K562 (cell line): ENCODE data around the gene ATP5MG. TPM values are rescaled to one million over a fixed set of nuclear protein-coding genes. Genes with fewer than 3 reads are reported as not detected.

Source experiments
- ATAC-seq: fragments of 200-7000 bp; cut with Tn5 transposase; 3 replicates; pipeline ENCODE4 v1.9.1; 2020; ENCODE audit warnings: moderate library complexity
- BruUV-seq: library from RNA; stranded (reverse); fragments of 400-500 nt; replicated peaks from 2 replicates; lab custom pipeline; 2021; lab: Mats Ljungman, UMichigan
- CTCF ChIA-PET: fragments of 300-600 bp; formaldehyde crosslinking; extraction: SDS; loops from one replicate; lab custom pipeline; 2021; ENCODE audit warnings: low intra/inter-chr PET ratio; lab: Yijun Ruan, JAX
- POLR2A ChIA-PET: fragments of 300-600, 350-650 bp; sonication (Branson Sonifier 250); formaldehyde crosslinking; extraction: SDS; loops from one replicate; lab custom pipeline; 2021; ENCODE audit warnings: antibody characterized with exemption, inconsistent platforms; lab: Yijun Ruan, JAX
- DNase-seq, 4 experiments: peaks; one replicate each; pipeline versions ENCODE4 v3.0.0 to v3.0.0-alpha.2; 2011 to 2018; ENCODE audit warnings: low spot score in 3 of 4, mixed read lengths in 3 of 4; ENCODE audit errors: extremely low read depth in 1 of 4
- FAIRE-seq: peaks from 2 replicates; lab custom pipeline; 2011; peaks lifted over from hg19 to GRCh38; lab: Jason Lieb, UNC
- H2AFZ ChIP-seq: 2 replicates; pipeline ENCODE4 v1.6.0; 2011; ENCODE audit warnings: low read depth, low read length, control low read depth, inconsistent platforms
- H3K27ac ChIP-seq: fragments of 200-600 bp; 3 replicates; pipeline ENCODE4 v1.8.0; 2011; ENCODE audit warnings: low read depth, mild to moderate bottlenecking, control low read depth, inconsistent platforms, low read length, moderate library complexity, mixed read lengths; ENCODE audit errors: extremely low read depth
- H3K27me3 ChIP-seq, 2 experiments: fragments of 300-600 bp in 1 of 2; 2 replicates in 1 of 2; 3 replicates in 1 of 2; pipeline versions ENCODE4 v1.6.0 to v1.8.0; 2011; ENCODE audit warnings: inconsistent platforms in 2 of 2, low read length in 2 of 2, mild to moderate bottlenecking in 1 of 2, mixed read lengths in 1 of 2, moderate library complexity in 1 of 2; ENCODE audit not compliant: control insufficient read depth in 2 of 2, insufficient read depth in 2 of 2
- H3K36me3 ChIP-seq: fragments of 300-600 bp; 3 replicates; pipeline ENCODE4 v1.8.0; 2011; ENCODE audit warnings: mild to moderate bottlenecking, low read length, inconsistent platforms; ENCODE audit not compliant: control insufficient read depth, insufficient read depth
- H3K4me1 ChIP-seq, 2 experiments: fragments of 200-600 bp in 1 of 2; replicated peaks in 1 of 2; 2 replicates in 1 of 2; 3 replicates in 1 of 2; pipeline versions ENCODE4 v1.5.1 to v1.8.0; 2011; ENCODE audit warnings: inconsistent platforms in 2 of 2, low read length in 2 of 2, mild to moderate bottlenecking in 1 of 2, mixed read lengths in 1 of 2, moderate library complexity in 1 of 2; ENCODE audit not compliant: control insufficient read depth in 2 of 2, insufficient read depth in 2 of 2
- H3K4me2 ChIP-seq: 2 replicates; pipeline ENCODE4 v1.6.1; 2011; ENCODE audit warnings: low read length, control low read depth, inconsistent platforms, mixed read lengths; ENCODE audit not compliant: insufficient read depth
- H3K4me3 ChIP-seq: fragments of 200-600 bp; sonication (generic), shearing (Covaris generic); 2 replicates; pipeline ENCODE4 v1.5.1; 2016; ENCODE audit warnings: control low read depth, inconsistent platforms
- H3K79me2 ChIP-seq: fragments of 200-600 bp; 3 replicates; pipeline ENCODE4 v1.8.0; 2011; ENCODE audit warnings: low read length, inconsistent platforms; ENCODE audit not compliant: control insufficient read depth, insufficient read depth
- H3K9ac ChIP-seq, 2 experiments: 2 replicates each; pipeline versions ENCODE4 v1.6.0 to v1.6.1; 2011; ENCODE audit warnings: low read depth in 2 of 2, low read length in 2 of 2, control low read depth in 1 of 2, inconsistent platforms in 1 of 2, mild to moderate bottlenecking in 1 of 2, mixed read lengths in 1 of 2; ENCODE audit not compliant: insufficient read depth in 1 of 2
- H3K9me1 ChIP-seq: one replicate; pipeline ENCODE4 v1.6.0; 2011; ENCODE audit warnings: inconsistent platforms, mild to moderate bottlenecking, low read length, moderate library complexity; ENCODE audit not compliant: control insufficient read depth, insufficient read depth
- H3K9me3 ChIP-seq: replicated peaks from 2 replicates; pipeline ENCODE4 v1.5.1; 2011; ENCODE audit warnings: low read depth, low read length, inconsistent platforms; ENCODE audit not compliant: control insufficient read depth, insufficient read depth
- H4K20me1 ChIP-seq: replicated peaks from 2 replicates; pipeline ENCODE4 v1.6.1; 2011; ENCODE audit warnings: low read length, inconsistent platforms, mixed read lengths; ENCODE audit not compliant: control insufficient read depth, insufficient read depth
- EGR1 ChIP-seq: fragments of 450-650 bp; conservative IDR thresholded peaks from 2 replicates; pipeline ENCODE4 v1.6.1; 2017; ENCODE audit warnings: mild to moderate bottlenecking
- MLLT1 ChIP-seq, 2 experiments: fragments of 450-650 bp; IDR thresholded peaks; 2 replicates each; pipeline ENCODE4 v1.6.1; 2016
- NFYB ChIP-seq: IDR thresholded peaks from 2 replicates; pipeline ENCODE4 v1.6.1; 2011; ENCODE audit warnings: mild to moderate bottlenecking, moderate library complexity; ENCODE audit not compliant: insufficient read length; ENCODE audit errors: extremely low read depth
- PKNOX1 ChIP-seq: fragments of 450-650 bp; IDR thresholded peaks from 2 replicates; pipeline ENCODE4 v1.6.1; 2016
- TCF3 ChIP-seq: sonication (generic); formaldehyde crosslinking; IDR thresholded peaks from 2 replicates; pipeline ENCODE4 v1.4.0; 2020; ENCODE audit warnings: mild to moderate bottlenecking, missing genetic modification reagents
- in situ Hi-C: fragments of 300-500 bp; cut with MboI; formaldehyde crosslinking; loops from 4 replicates; pipeline ENCODE4 v1.15.0; 2018; ENCODE audit warnings: inconsistent platforms, mixed read lengths
- intact Hi-C: fragments of 100-400 bp; cut with micrococcal nuclease; formaldehyde crosslinking; loops from 2 replicates; pipeline ENCODE4 v1.14.2; 2022
- polyA plus RNA-seq, 8 experiments: library from polyadenylated mRNA; depleted of rRNA in 4 of 8; stranded (reverse) in 5 of 8; unstranded in 3 of 8; fragments of >200 nt; fragmentation: Nextera tagmentation in 2 of 8; fragmentation: Illumina TruSeq in 1 of 8; extraction: Ambion mirVana in 2 of 8; extraction: Trizol in 1 of 8; gene quantifications; 2 replicates each; pipeline versions ENCODE4 v1.2.1 to v1.2.3, GENCODE V29; 2011 to 2014; ENCODE audit warnings: inconsistent platforms in 1 of 8, missing spikeins in 1 of 8
- total RNA-seq, 7 experiments: library from RNA; depleted of rRNA in 6 of 7; stranded (reverse); fragments of >200 nt in 6 of 7; fragmentation: Illumina TruSeq in 2 of 7; extraction: Trizol in 2 of 7; gene quantifications; 2 replicates each; pipeline versions ENCODE4 v1.2.1 to v1.2.3, GENCODE V29; 2011 to 2021; ENCODE audit warnings: low replicate concordance in 1 of 7
- TF ChIP-seq, protein P1 (sequence below), 2 experiments: fragments of 450-650 bp; IDR thresholded peaks; 2 replicates each; pipeline ENCODE4 v1.6.1; 2018; ENCODE audit warnings: mild to moderate bottlenecking in 2 of 2, low read depth in 1 of 2; ENCODE audit not compliant: partially characterized antibody in 2 of 2
- TF ChIP-seq, protein P2 (sequence below): fragments of 450-650 bp; formaldehyde crosslinking; IDR thresholded peaks from 2 replicates; pipeline ENCODE4 v1.4.0; 2022; ENCODE audit warnings: missing genetic modification characterization

ATP5MG gene
- total and polyA plus RNA-seq, 9 of the 15 experiments (the other 6 are each of a cell fraction or from before 2014, with no cell fraction given), result 301 to 2,138 (median 434) TPM

GRCh38 chr11:118380571-118380970 lies 20.8 kb upstream of the ATP5MG start:
- TF ChIP-seq MLLT1 (IDR thresholded peaks at IDR 0.05), result no peak
- TF ChIP-seq EGR1, result no peak
- TF ChIP-seq, protein P1, sequence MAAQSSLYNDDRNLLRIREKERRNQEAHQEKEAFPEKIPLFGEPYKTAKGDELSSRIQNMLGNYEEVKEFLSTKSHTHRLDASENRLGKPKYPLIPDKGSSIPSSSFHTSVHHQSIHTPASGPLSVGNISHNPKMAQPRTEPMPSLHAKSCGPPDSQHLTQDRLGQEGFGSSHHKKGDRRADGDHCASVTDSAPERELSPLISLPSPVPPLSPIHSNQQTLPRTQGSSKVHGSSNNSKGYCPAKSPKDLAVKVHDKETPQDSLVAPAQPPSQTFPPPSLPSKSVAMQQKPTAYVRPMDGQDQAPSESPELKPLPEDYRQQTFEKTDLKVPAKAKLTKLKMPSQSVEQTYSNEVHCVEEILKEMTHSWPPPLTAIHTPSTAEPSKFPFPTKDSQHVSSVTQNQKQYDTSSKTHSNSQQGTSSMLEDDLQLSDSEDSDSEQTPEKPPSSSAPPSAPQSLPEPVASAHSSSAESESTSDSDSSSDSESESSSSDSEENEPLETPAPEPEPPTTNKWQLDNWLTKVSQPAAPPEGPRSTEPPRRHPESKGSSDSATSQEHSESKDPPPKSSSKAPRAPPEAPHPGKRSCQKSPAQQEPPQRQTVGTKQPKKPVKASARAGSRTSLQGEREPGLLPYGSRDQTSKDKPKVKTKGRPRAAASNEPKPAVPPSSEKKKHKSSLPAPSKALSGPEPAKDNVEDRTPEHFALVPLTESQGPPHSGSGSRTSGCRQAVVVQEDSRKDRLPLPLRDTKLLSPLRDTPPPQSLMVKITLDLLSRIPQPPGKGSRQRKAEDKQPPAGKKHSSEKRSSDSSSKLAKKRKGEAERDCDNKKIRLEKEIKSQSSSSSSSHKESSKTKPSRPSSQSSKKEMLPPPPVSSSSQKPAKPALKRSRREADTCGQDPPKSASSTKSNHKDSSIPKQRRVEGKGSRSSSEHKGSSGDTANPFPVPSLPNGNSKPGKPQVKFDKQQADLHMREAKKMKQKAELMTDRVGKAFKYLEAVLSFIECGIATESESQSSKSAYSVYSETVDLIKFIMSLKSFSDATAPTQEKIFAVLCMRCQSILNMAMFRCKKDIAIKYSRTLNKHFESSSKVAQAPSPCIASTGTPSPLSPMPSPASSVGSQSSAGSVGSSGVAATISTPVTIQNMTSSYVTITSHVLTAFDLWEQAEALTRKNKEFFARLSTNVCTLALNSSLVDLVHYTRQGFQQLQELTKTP (IDR thresholded peaks at IDR 0.05; ENCODE audit: low read depth in 1 of 2, partially characterized antibody in 2 of 2), result no peak
- no peak for TF ChIP-seq TCF3 (CRISPR knock-in tag)
- TF ChIP-seq, protein P2, sequence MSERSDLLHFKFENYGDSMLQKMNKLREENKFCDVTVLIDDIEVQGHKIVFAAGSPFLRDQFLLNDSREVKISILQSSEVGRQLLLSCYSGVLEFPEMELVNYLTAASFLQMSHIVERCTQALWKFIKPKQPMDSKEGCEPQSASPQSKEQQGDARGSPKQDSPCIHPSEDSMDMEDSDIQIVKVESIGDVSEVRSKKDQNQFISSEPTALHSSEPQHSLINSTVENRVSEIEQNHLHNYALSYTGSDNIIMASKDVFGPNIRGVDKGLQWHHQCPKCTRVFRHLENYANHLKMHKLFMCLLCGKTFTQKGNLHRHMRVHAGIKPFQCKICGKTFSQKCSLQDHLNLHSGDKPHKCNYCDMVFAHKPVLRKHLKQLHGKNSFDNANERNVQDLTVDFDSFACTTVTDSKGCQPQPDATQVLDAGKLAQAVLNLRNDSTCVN (CRISPR knock-in tag), result no peak
- peak; percentile 56 for TF ChIP-seq PKNOX1
- TF ChIP-seq NFYB, result no peak
- intact Hi-C loops, result loop anchor here (5.0 kb wide), 1 partner anchor 107 kb away; no protein-coding TSS in a partner anchor
- CTCF ChIA-PET, result no interaction called here
- H3K79me2 ChIP-seq, result no peaks in the 10 kb centered on the region
- no peak overlapping the region for H3K4me2 ChIP-seq
- FAIRE-seq, result no peak
- in situ Hi-C loops, result no loop called here
- BruUV-seq, result no TSS peak
- H3K9me1 ChIP-seq, result no peaks in the 10 kb centered on the region
- no peaks in the 10 kb centered on the region for H3K4me1 ChIP-seq
- ATAC-seq, result no peak
- peaks cover 89% of the 10 kb centered on the region for H3K36me3 ChIP-seq
- H3K9me3 ChIP-seq, result no peaks in the 10 kb centered on the region
- H3K4me3 ChIP-seq, result no peak overlapping the region
- no peak overlapping the region for H2AFZ ChIP-seq
- H4K20me1 ChIP-seq, result no peaks in the 10 kb centered on the region
- H3K9ac ChIP-seq, result no peak overlapping the region
- POLR2A ChIA-PET, result interaction anchor here (0.8 to 1.0 kb wide), 5 partner anchors 14 to 55 kb away, joined by 3 to 4 read pairs (median 3); no protein-coding TSS in a partner anchor
- DNase-seq, result no peak
- no peaks in the 10 kb centered on the region for H3K27me3 ChIP-seq
- no peak overlapping the region for H3K27ac ChIP-seq
